GM21360 (cell line): Measurements from ENCODE around the gene MICOS13.

ENCODE experiments used
- ATAC-seq: cut with Tn5 transposase; IDR thresholded peaks from one replicate; pipeline ENCODE4 v1.9.1; 2021; ENCODE audit warnings: mild to moderate bottlenecking, moderate library complexity; ENCODE audit not compliant: unreplicated experiment

Gene MICOS13

GRCh38 chr19:5700455-5701092 is 20.3 kb upstream of the MICOS13 start:
- no peak for ATAC-seq

- ATAC-seq, result no peak
These were observed 18.5 kb upstream of the MICOS13 start for GRCh38 chr19:5698635-5699422.

- no peak for ATAC-seq
These were observed 17.7 kb upstream of the MICOS13 start for GRCh38 chr19:5697890-5698634.

GRCh38 chr19:5697022-5697889 is 16.9 kb upstream of the MICOS13 start:
- no peak for ATAC-seq

GRCh38 chr19:5696196-5697021 is 16.1 kb upstream of the MICOS13 start:
- no peak for ATAC-seq

- ATAC-seq, result no peak
These were observed 15.4 kb upstream of the MICOS13 start for GRCh38 chr19:5695649-5696195.

- ATAC-seq, result no peak
These were observed 14.8 kb upstream of the MICOS13 start for GRCh38 chr19:5694956-5695648.

- no peak for ATAC-seq
These were observed 14.0 kb upstream of the MICOS13 start for GRCh38 chr19:5694167-5694955.

- ATAC-seq, result no peak
These were observed 13.2 kb upstream of the MICOS13 start for GRCh38 chr19:5693195-5694166.

GRCh38 chr19:5692723-5693194 is 12.4 kb upstream of the MICOS13 start:
- no peak for ATAC-seq

GRCh38 chr19:5691822-5692722 is 11.8 kb upstream of the MICOS13 start:
- no peak for ATAC-seq

- no peak for ATAC-seq
These were observed 10.9 kb upstream of the MICOS13 start for GRCh38 chr19:5690955-5691821.

GRCh38 chr19:5690125-5690954 is 10.0 kb upstream of the MICOS13 start, which contains the start of gene RPL36:
Gene RPL36 (plus strand): TSS chr19:5690295. CDS start chr19:5690508, 213 bp downstream.
- peak; percentile 35 for ATAC-seq
